NCI-H526 treated with DMSO at 0.1 percent for 48 hours (cell line): Measurements from ENCODE around the gene ACBD7.

Experiments used
- DNase-seq: peaks from one replicate; lab custom pipeline; 2025; lab: John Stamatoyannopoulos, UW

Gene ACBD7

GRCh38 chr10:15091418-15091817 lies 2.8 kb upstream of the ACBD7 start:
- DNase-seq = no peak

- no peak for DNase-seq
Measured at GRCh38 chr10:15084502-15084922, 4.1 kb downstream of the ACBD7 start.

- no peak for DNase-seq
Measured at GRCh38 chr10:15083674-15084501, 4.7 kb downstream of the ACBD7 start.

GRCh38 chr10:15075421-15075820 lies 13.2 kb downstream of the ACBD7 start:
- no peak for DNase-seq

- DNase-seq = no peak
Measured at GRCh38 chr10:15072358-15072757, 16.2 kb downstream of the ACBD7 start.

- DNase-seq = no peak
Measured at GRCh38 chr10:15069230-15069629, 19.3 kb downstream of the ACBD7 start.

- DNase-seq = no peak
Measured at GRCh38 chr10:15068802-15069201, 19.8 kb downstream of the ACBD7 start.

GRCh38 chr10:15067154-15067553 lies 21.4 kb downstream of the ACBD7 start:
- DNase-seq = no peak

- no peak for DNase-seq
Measured at GRCh38 chr10:15060638-15061037, 27.9 kb downstream of the ACBD7 start.

- DNase-seq = no peak
Measured at GRCh38 chr10:15059914-15060313, 28.7 kb downstream of the ACBD7 start.

GRCh38 chr10:15058689-15059088 lies 29.9 kb downstream of the ACBD7 start:
- DNase-seq = no peak

- no peak for DNase-seq
Measured at GRCh38 chr10:15053061-15053460, 35.5 kb downstream of the ACBD7 start.

- no peak for DNase-seq
Measured at GRCh38 chr10:15052121-15052520, 36.5 kb downstream of the ACBD7 start.

- DNase-seq = no peak
Measured at GRCh38 chr10:15049533-15049932, 39.0 kb downstream of the ACBD7 start.

- DNase-seq = no peak
Measured at GRCh38 chr10:15046626-15047025, 42.0 kb downstream of the ACBD7 start.

GRCh38 chr10:15045380-15045779 lies 43.2 kb downstream of the ACBD7 start:
- no peak for DNase-seq

- no peak for DNase-seq
Measured at GRCh38 chr10:15043674-15044073, 44.9 kb downstream of the ACBD7 start, which contains the start of gene OLAH. Gene OLAH, plus strand, starts transcription at chr10:15043943. Its CDS starts 3,346 bp downstream, at chr10:15047289.

GRCh38 chr10:15038416-15038815 lies 50.2 kb downstream of the ACBD7 start:
- no peak for DNase-seq

- no peak for DNase-seq
Measured at GRCh38 chr10:15037691-15038090, 50.9 kb downstream of the ACBD7 start.

- DNase-seq = no peak
Measured at GRCh38 chr10:15035385-15036301, 52.9 kb downstream of the ACBD7 start.

- no peak for DNase-seq
Measured at GRCh38 chr10:15027741-15028140, 60.8 kb downstream of the ACBD7 start.
